ENCODE data around the gene CDH15.

- no peak for TF ChIP-seq CTCF (IDR thresholded peaks at IDR 0.05)
- no peak for TF ChIP-seq EZH2 (IDR thresholded peaks at IDR 0.05)
- no peak for TF ChIP-seq EZH2phosphoT487 (IDR thresholded peaks at IDR 0.05)
Observed at GRCh38 chr16:89175280-89176146, 4.0 kb downstream of the CDH15 start.

Data from neural progenitor cell (in vitro differentiated cells).